ENCODE measurements around the gene RNF166.
A peak's percentile ranks its signal among the peaks of the same experiment; 100 is the strongest.

Gene RNF166, protein sequence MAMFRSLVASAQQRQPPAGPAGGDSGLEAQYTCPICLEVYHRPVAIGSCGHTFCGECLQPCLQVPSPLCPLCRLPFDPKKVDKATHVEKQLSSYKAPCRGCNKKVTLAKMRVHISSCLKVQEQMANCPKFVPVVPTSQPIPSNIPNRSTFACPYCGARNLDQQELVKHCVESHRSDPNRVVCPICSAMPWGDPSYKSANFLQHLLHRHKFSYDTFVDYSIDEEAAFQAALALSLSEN

DNA sequence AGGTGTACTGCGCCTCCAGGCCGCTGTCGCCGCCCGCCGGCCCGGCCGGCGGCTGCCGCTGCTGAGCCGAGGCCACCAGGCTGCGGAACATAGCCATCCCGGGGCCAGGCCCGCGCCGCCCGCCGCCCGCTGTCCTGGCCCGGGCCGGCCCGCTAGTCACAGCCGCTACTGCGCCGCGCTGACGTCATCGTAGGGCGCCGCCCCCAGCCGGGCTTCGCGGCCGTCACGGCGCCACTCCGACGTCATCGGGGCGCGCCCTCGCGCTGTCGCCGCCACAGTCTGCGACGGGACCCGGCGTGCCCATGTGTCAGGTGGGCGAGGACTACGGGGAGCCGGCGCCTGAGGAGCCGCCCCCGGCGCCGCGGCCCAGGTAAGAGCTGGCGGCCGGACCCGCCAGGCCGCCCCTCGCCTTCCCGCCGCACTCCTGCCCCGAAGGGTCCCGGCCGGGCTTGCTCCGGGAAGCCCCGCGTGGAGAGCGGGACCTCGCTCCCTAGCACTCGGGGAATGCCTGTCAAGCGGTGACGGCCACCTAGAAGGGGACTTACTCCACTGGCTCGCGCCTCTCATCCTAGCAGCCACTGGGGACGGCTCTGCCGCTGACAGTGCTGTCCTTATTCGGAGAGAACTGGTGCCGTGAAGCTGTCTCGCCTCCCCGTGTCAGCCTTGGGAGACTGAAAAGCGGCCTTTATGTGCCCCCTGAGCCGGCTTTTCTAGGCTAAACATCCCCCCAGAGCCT, at the start of gene RNF166, which contains the start of gene CTU2:
Gene RNF166 (minus strand): TSS at position 180 of the 736 bp plus-strand sequence. CDS start 83 bp downstream, at position 97.
Gene CTU2 (plus strand): TSS at position 275 of the 736 bp plus-strand sequence. CDS start 28 bp downstream, at position 303.
- peak; percentile 73 for DNase-seq

DNA sequence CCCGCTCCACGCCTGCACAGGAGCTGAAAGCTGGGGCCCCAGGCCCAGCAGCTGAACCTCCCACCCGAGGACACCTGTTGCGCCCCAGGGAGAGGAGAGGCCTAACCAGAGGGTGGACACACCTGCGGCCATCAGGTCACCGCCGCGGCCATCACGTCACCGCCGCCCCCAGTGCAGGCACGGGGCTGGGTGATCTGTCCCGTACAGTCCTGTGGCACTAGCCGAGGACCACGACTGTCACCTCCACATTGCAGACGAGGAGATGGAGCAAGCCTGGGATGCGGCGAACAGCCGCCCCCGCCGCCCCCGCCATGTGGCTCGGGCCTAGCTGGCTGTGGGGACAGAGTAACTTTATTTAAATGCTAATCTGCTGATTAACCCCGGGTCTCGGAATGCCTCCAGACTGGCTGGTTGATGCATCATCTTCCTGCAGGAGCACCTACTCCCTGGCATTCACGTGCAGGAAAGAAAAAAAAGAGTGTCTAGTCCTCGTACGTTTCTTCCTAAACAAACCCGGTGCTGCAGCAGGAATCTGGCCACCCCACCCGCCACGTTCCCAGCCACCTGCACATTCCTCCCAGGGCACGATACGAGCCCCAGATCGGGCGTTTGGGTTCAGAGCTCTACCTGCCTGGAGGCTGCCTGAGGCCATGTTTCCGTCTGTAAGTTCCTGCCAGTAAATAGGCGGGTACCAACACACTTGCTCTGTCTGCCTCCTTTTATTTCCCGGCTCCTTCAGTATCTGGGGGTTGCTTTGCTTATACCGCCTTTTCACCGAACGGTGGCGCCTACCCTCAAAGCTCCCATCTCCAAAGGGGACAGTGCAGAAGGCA, 48.9 kb upstream of the RNF166 start:
- no peak for DNase-seq

DNA sequence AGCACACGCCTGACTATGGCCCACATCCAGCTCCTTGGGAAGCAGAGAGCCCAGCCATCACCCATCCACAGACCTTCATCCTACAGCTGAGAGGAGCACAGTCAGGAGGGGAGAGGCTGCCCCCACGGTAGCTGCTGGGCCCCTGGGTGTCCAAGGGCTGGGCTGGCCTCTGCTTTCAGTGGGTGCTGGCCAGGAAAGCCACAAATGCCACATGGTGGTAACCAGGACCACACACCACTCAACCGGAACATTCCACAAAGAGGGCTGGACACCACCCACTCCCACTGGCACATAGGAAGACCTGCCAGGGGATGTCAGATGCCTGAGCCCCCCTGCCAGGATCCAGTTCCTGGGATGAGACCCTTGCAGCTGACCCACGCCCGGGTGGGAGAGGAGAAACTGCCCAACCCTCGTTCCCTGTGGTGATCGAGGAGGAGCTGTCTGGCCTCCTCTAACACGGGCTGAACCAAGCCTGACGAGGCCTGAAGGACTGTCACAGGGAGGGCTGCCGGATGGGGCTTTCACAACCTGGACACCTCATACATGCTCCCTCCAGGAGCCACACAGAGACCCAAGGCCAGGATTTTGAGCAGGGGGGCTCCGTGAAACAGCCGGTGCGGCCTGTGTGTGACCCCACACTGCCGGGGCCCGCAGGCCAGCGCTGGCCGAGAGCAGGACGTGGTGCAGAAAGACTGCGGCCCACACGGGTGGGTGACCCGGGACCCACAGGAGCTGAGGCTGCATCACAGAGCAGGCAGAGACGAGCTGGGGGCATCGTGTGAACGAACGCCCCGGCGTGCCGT, 48.1 kb upstream of the RNF166 start:
- DNase-seq, result no peak

DNA sequence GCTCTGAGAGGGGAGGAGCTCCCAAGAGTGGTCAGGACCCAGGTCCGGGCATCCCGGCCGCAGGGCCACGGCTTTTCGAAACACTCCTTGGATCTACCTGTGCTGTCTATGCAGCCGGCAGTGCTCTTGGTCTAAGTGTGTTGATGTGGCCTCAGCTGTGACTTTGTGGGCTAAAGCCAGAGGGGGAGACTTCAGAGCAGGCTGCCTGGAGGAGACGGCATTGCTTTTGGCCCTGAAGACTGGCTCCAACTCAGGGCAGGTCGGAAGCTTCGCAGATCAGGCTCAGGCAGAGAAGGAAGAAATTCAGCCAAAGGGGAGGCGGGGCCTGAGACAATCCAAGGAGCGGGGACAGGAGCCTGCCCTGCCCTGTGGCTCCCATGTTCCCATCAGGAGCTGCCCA, 47.4 kb upstream of the RNF166 start:
- DNase-seq, result no peak

DNA sequence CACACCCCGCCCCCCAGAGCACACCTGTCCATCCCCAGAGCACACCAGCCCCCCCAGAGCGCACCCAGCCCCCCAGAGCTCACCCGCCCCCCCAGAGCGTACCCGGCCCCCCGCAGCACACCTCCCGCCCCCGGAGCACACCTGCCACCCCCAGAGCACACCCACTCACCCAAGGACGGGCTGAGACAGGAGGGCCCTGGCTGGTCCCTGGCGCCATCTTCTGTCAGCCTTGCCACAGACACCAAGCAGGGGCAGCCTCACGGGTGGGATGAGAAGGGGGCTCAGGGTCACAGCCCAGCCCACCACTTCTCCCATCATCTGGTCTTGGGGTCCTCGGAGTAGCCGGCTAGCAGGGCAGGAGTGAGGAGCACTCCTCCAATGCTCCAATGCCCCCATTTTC, 47.0 kb upstream of the RNF166 start:
- no peak for DNase-seq

DNA sequence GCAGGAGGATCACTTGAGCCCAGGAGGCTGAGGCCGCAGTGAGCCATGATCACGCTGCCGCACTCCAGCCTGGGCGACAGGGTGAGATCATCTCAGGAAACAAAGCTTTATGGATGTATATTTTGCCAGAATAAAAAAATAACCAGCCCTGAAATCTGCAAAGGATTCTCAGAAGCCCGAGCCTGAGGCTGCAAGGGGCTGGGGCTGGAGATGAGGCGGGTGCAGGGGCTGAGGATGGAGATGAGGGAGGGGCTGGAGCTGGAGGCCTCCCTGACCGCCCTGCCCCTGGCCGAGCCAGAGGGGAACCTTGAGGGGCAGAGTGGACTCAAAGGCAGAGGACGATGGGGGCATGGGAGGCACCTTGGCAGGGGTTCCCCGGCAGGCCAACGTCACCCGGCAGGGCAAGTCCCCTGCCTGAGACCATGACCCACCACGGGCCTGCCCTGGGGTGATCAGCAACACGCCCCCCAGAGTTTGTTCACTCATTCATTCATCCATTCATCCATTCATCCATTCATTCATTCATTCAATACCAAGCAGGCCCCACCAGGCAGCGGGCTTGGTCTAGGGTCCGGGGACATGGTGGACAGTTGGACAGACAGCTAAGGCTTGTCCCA, 46.3 kb upstream of the RNF166 start:
- DNase-seq, result no peak

DNA sequence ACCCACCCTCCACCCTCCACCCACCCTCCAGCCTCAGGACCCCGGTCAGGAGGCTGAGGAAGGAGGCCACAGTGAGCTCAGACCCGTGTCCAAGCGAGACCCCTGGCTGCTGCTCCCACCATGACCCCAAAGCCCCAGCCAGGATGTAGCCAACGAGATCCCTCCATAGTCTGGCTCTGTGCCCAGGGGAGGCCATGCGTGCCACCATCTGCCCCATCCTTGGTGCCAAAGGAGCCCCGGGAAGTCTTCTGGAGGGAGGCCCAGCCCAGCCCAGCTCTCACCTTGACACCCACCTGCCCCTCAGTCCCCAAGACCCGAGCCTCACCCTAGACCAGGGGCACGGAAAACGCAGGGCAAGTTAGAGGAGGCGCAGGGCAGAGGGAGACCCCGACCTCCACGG, 44.6 kb upstream of the RNF166 start:
- no peak for DNase-seq

DNA sequence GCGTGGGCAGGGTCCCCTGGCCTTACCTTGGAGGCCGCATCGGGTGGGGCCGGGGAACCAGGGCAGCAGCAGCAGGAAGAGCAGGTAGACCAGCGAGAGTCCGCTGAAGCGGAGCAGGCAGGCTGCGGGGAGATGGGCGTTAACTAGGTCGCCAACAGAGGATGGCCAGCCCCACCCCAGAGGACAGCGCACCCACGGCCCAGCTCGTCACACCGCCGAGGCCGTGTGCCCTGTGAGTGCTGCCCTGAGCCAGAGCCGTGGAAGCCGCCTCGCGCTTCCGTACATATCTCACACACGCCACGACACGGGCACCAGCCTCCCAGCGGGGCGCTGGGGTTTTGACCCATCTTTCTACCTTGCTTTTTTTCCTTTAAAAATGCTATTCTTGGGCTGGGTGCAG, 43.1 kb upstream of the RNF166 start:
- DNase-seq, result no peak

DNA sequence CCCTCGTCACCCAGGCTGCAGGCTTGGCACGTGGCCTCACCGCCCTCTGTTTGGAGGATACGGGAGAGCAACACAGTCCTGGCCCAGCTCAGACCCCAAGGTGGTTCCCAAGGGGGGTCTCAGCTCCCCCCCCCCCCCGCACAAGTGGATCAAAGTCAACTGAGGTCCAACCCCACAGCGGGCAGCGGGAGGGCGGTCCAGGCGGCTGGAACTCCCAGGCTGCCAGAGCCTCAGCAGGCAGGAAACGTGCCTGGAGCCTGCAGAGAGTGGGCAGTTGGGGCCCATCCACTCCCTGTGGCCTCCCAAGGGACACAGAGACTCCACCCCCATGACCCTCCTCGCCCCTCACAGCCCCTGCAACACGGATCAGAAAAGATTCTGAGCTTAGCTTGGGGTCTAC, 42.2 kb upstream of the RNF166 start:
- no peak for DNase-seq

DNA sequence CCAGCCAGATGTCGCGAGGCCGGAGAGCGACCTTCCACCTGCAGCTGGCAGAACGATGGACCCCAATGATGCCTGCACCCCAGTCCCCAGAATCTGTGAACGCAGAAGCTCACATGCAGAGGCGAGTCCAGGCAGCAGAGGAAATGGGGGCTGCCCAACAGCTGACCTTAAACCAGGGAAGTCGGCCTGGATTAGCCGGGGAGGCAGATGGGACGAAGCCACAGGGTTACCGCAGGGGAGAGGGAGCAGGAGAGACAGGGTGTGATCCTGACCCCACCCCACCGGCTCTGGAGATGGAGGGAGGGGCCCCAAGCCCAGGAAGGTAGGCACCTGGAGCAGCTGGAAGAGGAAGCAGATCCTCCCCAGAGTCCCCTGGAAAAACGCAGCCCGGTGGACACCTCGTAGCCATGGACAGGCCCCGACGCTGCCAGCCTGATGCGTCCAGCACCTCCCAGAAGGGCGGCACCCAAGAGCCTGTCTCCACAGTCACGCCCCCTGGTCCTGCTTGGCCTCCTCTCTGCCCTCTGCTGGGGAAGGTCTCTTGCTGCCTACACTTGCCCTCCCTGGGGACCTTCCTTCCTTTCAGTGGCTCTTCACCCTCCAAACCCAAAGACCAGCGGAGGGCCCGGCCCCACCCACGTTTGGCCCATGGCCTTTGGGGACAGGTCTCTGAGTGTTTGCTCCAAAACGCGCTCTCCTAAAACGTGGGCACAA, 41.5 kb upstream of the RNF166 start:
- DNase-seq, result peak; percentile 40

DNA sequence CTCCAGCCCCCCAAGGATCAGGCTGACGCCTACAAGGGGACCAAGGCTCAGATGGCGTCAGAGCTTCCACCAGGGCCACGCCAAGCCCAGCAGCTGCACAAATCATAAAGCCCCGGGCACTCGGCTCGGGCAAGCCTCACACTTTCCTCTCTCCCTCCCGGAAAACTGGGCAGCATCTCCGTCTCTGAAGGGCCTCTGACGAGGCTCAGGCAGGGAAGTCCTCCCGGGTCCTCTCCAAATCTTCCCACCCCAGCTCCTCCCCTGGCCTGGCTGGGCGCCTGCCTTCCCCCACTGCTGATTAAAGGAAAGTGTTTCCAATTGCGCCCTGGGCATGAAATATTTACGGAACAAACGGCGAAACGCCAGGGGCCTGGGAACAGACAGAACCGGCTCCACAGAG, 40.3 kb upstream of the RNF166 start:
- DNase-seq, result no peak

DNA sequence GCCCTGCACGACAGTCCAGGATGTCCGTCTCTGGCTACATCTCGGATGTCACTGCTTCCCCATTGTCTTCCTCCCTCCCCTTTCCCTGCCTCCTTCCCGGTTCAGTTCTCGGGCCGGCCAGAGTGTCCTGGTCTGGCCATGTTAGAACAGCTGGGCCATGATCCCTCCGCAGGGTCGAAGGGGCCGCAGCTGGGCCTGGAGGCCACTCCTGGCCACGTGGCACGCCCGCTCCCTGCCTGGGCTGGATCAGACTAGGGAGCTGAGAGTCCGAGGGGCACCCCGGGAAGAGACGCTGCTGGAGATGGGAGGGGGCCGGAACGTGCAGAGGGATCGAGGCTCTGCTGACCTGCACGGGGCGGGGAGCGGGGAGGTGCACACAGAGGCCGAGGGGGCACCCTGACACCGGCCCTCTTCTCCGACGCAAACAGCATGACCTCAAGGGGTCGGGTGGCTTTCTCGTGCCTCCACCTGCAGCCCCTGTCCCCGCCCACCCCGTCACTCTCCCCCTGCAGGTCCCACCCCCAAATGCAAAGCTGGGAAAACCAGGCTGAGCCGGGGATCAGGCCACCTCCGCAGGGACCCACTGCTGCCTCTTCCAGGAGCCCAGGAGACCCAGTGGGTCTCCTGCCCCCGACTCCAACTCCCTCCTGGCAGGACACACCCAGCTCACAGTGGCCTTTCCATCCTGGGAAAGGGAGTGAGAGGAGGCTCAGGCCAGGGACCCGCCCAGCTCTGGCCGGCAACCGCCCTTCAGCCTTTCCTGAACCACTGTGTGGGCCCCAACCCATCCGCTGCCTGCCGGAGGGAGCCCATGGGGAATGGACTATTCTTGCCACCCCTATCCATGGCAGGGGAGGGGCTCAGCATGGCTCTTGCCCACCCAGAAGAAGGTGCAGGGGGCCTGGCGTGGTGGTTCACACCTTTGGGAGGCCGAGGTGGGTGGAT, 38.6 kb upstream of the RNF166 start:
- no peak for DNase-seq

DNA sequence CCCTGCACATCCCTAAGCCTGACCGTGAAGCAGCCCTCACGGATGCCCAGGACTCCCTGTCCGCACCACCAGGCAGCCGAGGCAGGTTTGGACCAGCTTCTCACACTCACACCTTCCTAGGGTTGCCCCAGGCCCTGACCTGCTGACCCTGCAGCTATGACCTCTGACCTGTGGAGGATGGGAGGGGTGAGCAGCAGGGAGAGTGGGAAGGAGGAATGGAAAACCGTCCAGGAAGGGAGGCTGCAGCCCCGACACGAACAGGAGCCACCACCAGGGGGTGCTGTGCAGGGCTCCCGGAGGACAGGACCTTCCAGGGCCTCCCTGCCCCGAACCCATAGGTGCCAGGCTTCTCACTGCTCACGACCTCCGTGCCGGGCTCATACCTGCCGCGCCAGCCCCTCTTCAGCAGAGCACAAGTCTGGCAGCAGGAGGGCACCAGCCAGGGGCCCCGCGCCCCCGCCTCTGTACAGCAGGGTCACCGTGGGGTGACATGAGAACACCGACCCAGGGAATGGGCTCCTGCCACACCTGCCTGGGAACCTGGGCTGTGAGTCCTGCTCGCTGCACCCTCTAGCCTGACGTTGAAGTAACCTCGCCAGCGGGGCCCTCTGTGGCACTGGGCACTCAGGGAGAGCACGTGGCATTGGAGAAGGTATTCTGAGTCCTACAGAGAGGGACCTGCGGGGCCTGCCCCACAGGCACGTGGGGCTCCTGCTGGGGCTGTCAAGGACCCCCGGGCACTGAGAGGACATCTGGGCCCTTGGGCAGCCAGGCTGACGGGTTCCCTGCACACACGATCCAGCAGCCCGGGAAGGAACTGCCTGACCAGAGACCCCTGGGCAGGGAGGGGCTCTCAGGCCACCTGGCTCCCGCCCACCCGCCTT, 37.7 kb upstream of the RNF166 start:
- DNase-seq, result peak; percentile 24

DNA sequence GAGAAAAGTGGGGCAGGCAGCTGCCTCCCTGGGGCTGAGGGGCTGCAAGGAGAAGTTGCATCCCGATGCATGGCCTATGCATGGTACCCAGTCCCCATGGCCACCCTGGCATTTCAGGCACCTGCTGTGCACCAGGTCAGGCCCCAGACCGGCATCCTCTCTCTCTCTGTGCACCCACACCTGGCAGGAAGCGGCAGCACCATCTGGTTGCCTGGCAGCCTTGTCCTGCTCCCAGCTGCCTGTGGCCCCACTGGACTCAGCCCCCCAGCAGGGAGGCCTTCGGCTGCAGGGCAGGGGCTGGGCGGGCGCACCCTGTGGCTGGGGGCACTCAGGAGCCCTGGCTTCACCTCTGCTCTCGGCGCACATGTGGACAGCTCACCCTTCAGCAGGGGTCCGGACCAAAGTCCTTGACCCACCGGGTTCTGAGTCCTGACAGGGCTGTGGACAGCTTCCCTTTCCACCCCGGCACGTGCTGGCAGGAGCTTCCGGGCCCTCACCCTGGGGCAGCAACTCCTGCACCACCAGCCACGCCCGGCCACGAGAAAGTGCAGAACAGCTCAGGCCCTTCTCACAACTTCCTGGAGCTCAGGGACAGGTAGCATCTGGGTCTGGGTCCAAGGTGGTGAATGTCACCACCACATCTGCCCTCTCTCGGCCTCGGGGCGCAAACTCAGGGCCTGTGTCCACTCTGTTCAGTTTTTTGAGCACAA, 36.8 kb upstream of the RNF166 start:
- no peak for DNase-seq

DNA sequence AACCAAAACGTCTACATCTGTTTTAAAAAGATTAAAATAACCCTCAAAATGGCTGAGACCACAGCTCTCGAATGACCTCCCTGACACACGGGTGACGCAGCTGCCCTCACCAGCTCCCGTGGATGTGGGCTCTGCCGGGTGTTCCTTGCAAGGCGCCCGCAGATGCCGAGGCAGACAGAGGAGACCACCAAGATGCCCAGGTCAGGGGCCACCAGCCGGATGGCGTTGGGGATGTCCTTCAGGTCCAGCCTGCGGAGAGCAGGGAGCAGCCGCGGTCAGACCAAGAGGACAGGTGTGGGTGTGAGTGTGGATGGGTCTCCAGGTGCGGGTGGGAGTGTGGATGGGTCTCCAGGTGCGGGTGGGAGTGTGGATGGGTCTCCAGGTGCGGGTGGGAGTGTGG, 35.2 kb upstream of the RNF166 start:
- DNase-seq, result no peak

DNA sequence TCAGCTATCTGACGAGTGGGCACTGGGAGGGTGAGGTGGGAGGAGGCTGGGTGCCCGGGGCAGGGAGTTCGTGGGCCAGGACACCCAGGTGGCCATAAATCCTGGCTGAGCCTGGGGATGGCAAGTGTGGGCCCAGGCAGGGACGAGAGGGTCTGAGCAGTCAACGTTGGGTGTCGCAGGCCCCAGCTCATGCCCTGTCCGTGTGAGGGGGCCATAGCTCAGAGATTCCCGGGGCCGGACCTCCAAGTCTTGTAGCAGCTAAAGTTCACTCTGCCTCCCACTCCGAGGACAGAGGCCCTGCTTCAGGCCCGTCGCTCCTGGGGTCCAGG, 34.5 kb upstream of the RNF166 start:
- no peak for DNase-seq

DNA sequence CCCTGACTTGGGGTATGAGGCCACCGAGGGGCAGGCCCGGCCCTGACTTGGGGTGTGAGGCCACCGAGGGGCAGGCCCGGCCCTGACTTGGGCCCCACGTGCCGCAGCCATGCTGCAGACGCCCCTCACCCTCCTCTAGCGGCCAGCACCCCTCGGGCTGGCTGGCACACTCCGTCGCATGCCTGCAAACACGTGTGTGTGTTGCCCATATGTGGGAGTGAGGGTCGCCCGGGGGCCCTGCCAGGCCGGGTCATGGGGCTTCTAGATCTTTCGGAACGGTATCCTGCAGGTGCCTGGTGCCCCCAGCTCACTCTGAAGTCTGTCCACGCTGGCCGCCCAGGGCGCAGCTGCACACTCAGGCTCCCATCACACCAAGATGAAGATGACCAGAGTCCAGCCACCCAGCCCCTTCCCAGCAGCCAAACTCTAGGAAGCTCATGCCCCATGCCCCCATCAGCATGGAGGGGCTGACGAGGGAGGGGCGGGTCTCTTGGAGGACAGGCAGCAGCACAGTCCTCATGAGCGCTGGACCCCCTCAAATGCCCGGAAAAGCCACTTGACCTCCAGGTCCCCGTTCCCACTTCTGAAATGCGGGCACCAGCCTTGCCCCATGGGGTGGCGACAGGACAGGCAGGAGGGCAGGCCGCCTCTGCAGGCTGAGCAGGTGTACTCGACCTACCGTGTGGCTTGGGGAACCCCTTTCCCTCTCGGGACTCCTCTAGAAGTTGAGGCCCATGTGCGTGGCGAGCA, 33.9 kb upstream of the RNF166 start:
- DNase-seq, result no peak
